ENCODE measurements around the gene RHOH.

DNA sequence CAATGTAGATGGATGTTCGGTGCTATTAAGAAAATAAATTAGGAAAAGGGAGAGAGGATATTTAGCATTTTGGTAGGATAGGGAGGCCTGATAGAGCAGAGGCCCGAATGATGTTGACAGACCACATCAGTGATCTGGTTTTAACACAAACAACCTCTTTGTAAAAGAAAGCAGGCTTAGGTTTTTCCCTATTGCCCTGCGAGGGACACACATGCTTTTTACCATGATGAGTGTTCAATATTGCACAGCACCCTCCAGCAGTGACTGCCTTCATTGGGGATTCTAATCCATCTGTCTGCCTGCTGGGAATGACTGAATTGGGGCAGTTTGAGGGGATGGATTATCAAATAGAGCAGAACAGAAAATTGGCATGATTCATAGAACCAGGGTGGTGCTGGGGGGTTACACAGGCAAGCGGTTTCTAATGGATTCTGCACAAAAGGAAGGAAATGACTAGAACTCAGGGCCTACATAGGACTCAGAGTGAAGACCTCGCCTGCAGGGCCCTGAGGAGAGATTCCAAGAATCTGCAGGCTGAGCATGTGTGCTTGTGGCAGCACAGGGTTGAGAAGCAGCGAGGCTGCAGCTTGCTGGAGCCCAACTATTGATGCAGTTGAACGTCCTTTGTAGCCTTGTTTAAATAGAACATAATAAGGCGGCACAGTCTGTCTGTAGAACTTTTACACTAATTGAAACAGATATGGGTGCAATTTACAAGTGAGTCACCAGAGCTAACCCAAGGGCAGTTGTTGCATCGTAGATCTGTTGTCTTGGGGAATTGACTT is 58.0 kb downstream of the RHOH start:
- TF ChIP-seq, protein P1, sequence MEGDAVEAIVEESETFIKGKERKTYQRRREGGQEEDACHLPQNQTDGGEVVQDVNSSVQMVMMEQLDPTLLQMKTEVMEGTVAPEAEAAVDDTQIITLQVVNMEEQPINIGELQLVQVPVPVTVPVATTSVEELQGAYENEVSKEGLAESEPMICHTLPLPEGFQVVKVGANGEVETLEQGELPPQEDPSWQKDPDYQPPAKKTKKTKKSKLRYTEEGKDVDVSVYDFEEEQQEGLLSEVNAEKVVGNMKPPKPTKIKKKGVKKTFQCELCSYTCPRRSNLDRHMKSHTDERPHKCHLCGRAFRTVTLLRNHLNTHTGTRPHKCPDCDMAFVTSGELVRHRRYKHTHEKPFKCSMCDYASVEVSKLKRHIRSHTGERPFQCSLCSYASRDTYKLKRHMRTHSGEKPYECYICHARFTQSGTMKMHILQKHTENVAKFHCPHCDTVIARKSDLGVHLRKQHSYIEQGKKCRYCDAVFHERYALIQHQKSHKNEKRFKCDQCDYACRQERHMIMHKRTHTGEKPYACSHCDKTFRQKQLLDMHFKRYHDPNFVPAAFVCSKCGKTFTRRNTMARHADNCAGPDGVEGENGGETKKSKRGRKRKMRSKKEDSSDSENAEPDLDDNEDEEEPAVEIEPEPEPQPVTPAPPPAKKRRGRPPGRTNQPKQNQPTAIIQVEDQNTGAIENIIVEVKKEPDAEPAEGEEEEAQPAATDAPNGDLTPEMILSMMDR (conservative IDR thresholded peaks at IDR 0.05 in 1 of 2, IDR thresholded peaks at IDR 0.05 in 1 of 2; ENCODE audit: extremely low read depth in 1 of 2, insufficient read depth in 1 of 2, low read depth in 1 of 2, low read length in 2 of 2) = peak in 1 of 2 donors; percentile 5
- TF ChIP-seq EZH2 (IDR thresholded peaks at IDR 0.05; ENCODE audit: borderline replicate concordance, low read length) = no peak
